ACC112 (cell line): ENCODE measurements around the gene PFKL.

Experiments
- H2AFZ ChIP-seq: fragments of 200-600 bp; sonication (generic); one replicate; pipeline ENCODE4 v1.6.0; 2017; ENCODE audit warnings: antibody characterized with exemption, low read length; ENCODE audit not compliant: unreplicated experiment
- H3K27ac ChIP-seq: fragments of 200-600 bp; sonication (generic); 2 replicates; pipeline ENCODE4 v1.5.1; 2014; ENCODE audit warnings: low read depth, mild to moderate bottlenecking, antibody characterized with exemption, low read length, moderate library complexity
- H3K27me3 ChIP-seq: fragments of 200-600 bp; sonication (generic); 2 replicates; pipeline ENCODE4 v1.6.1; 2014; ENCODE audit warnings: mild to moderate bottlenecking, antibody characterized with exemption, low read length, moderate library complexity, mixed read lengths; ENCODE audit not compliant: insufficient read depth
- H3K36me3 ChIP-seq: fragments of 200-600 bp; sonication (generic); 2 replicates; pipeline ENCODE4 v1.6.1; 2016; ENCODE audit warnings: mild to moderate bottlenecking, antibody characterized with exemption, low read length, moderate library complexity, mixed read lengths; ENCODE audit not compliant: insufficient read depth
- H3K4me1 ChIP-seq: fragments of 200-600 bp; sonication (generic); one replicate; pipeline ENCODE4 v1.6.1; 2016; ENCODE audit warnings: low read length, mixed read lengths; ENCODE audit not compliant: insufficient read depth, unreplicated experiment, control insufficient read depth
- H3K4me3 ChIP-seq: fragments of 200-600 bp; sonication (generic); 2 replicates; pipeline ENCODE4 v1.5.1; 2014; ENCODE audit warnings: mild to moderate bottlenecking, low read depth, low read length
- H3K79me2 ChIP-seq: fragments of 200-600 bp; sonication (generic); one replicate; pipeline ENCODE4 v1.6.0; 2016; ENCODE audit warnings: low read length; ENCODE audit not compliant: control insufficient read depth, unreplicated experiment, insufficient read depth

Gene PFKL

GRCh38 chr21:44299458-44300261 lies at the start of gene PFKL:
Gene PFKL, plus strand, starts transcription at chr21:44300053. Its CDS starts 53 bp downstream, at chr21:44300106.
- Histone ChIP-seq H3K27me3 (no peaks in the 10 kb centered on the region), H3K4me3 (peak within 1 kb of the TSS; percentile 85), H3K36me3 (no peaks in the 10 kb centered on the region), H3K27ac (peak within 1 kb of the TSS; percentile 58), H3K4me1 (peaks cover 5% of the 10 kb centered on the region), H2AFZ (peak within 1 kb of the TSS; percentile 77), H3K79me2 (peaks cover 36% of the 10 kb centered on the region)

- H3K79me2 ChIP-seq = no peaks in the 10 kb centered on the region
- H3K27ac ChIP-seq = no peak overlapping the region
- H3K36me3 ChIP-seq = no peaks in the 10 kb centered on the region
- H3K4me1 ChIP-seq = no peaks in the 10 kb centered on the region
- H3K4me3 ChIP-seq = no peak overlapping the region
- no peaks in the 10 kb centered on the region for H3K27me3 ChIP-seq
- H2AFZ ChIP-seq = no peak overlapping the region
These were observed 45.8 kb upstream of the PFKL start for GRCh38 chr21:44253832-44254710.

- Histone ChIP-seq H3K27me3 (no peaks in the 10 kb centered on the region), H3K27ac (no peak overlapping the region), H3K36me3 (no peaks in the 10 kb centered on the region), H3K4me3 (no peak overlapping the region), H2AFZ (no peak overlapping the region), H3K79me2 (no peaks in the 10 kb centered on the region), H3K4me1 (no peaks in the 10 kb centered on the region)
These were observed 44.3 kb upstream of the PFKL start for GRCh38 chr21:44255511-44255981.

- Histone ChIP-seq H2AFZ (no peak overlapping the region), H3K27me3 (no peaks in the 10 kb centered on the region), H3K79me2 (no peaks in the 10 kb centered on the region), H3K4me1 (no peaks in the 10 kb centered on the region), H3K36me3 (no peaks in the 10 kb centered on the region), H3K27ac (no peak overlapping the region), H3K4me3 (no peak overlapping the region)
These were observed 41.7 kb upstream of the PFKL start for GRCh38 chr21:44258056-44258725.

GRCh38 chr21:44259082-44259705 lies 40.7 kb upstream of the PFKL start:
- no peaks in the 10 kb centered on the region for H3K36me3 ChIP-seq
- H3K4me1 ChIP-seq = no peaks in the 10 kb centered on the region
- H3K27me3 ChIP-seq = no peaks in the 10 kb centered on the region
- no peak overlapping the region for H3K4me3 ChIP-seq
- H2AFZ ChIP-seq = no peak overlapping the region
- H3K27ac ChIP-seq = no peak overlapping the region
- H3K79me2 ChIP-seq = no peaks in the 10 kb centered on the region

- H3K4me1 ChIP-seq = no peaks in the 10 kb centered on the region
These were observed 39.8 kb upstream of the PFKL start for GRCh38 chr21:44260066-44260465.

GRCh38 chr21:44260791-44261631 lies 38.8 kb upstream of the PFKL start:
- no peak overlapping the region for H3K27ac ChIP-seq
- H2AFZ ChIP-seq = no peak overlapping the region
- H3K4me3 ChIP-seq = no peak overlapping the region
- H3K27me3 ChIP-seq = no peaks in the 10 kb centered on the region
- no peaks in the 10 kb centered on the region for H3K79me2 ChIP-seq
- H3K36me3 ChIP-seq = no peaks in the 10 kb centered on the region
- H3K4me1 ChIP-seq = no peaks in the 10 kb centered on the region

More at GRCh38 chr21:44260066-44260465, 39.8 kb upstream of the PFKL start:
- Histone ChIP-seq H3K36me3 (no peaks in the 10 kb centered on the region), H3K27ac (no peak overlapping the region), H3K27me3 (no peaks in the 10 kb centered on the region), H3K79me2 (no peaks in the 10 kb centered on the region), H3K4me3 (no peak overlapping the region), H2AFZ (no peak overlapping the region)

GRCh38 chr21:44261675-44262295 lies 38.1 kb upstream of the PFKL start, which contains the start of gene DNMT3L:
Gene DNMT3L, minus strand, starts transcription at chr21:44261897. Its CDS starts 638 bp downstream, at chr21:44261259.
- Histone ChIP-seq H3K27me3 (no peaks in the 10 kb centered on the region), H3K36me3 (no peaks in the 10 kb centered on the region), H3K27ac (no peak within 1 kb of the TSS), H3K4me3 (no peak within 1 kb of the TSS), H3K79me2 (no peaks in the 10 kb centered on the region), H3K4me1 (no peaks in the 10 kb centered on the region), H2AFZ (no peak within 1 kb of the TSS)

- Histone ChIP-seq H3K36me3 (no peaks in the 10 kb centered on the region), H3K4me1 (no peaks in the 10 kb centered on the region), H3K27me3 (no peaks in the 10 kb centered on the region), H3K79me2 (no peaks in the 10 kb centered on the region), H2AFZ (no peak overlapping the region), H3K4me3 (no peak overlapping the region), H3K27ac (no peak overlapping the region)
These were observed 37.4 kb upstream of the PFKL start for GRCh38 chr21:44262338-44263056.
